Hypothalamus (tissue), 51 donors: ENCODE data around the gene RHO.

Experiments
- DNase-seq, 51 donors: peaks; one replicate each; lab custom pipeline; 2025; lab: John Stamatoyannopoulos, UW

RHO gene

DNA sequence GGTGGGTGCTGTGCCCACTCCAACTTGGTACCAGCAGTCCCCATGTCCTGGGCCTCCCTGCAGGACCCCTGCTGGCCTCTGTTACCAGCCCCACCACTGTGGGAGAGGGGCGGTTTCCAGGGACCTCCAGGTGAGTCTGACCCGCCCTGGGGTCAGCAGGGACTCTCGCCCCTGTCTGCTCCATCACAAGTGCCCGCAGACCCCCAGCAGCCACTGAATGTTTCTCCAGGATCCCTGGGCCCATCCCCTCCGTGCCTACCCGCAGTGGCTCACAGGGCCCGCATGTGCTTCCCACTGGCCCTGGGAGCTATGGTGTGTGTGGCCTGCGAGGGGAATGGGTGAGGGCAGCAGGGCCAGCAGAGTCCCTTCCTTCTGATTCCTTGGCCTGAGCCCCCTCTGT is 9.9 kb upstream of the RHO start:
- no peak for DNase-seq

DNA sequence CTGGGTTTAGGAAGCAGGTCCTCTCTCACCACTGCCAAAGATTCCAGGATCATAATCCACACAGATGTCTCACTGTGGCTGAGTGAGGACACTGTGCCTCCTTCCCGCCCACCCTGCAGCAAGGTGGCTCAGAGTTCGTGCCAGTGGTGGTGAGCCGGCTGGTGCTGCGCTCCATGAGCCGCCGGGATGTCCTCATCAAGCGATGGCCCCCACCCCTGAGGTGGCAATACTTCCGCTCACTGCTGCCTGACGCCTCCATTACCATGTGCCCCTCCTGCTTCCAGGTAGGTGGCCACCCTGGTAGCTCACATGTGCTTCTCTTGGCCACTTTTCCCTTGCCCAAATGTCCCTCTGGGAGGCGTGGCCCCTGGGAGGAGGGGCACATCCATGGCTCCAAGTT is 9.0 kb upstream of the RHO start:
- peak in 1 of 51 donors; percentile 22 for DNase-seq

DNA sequence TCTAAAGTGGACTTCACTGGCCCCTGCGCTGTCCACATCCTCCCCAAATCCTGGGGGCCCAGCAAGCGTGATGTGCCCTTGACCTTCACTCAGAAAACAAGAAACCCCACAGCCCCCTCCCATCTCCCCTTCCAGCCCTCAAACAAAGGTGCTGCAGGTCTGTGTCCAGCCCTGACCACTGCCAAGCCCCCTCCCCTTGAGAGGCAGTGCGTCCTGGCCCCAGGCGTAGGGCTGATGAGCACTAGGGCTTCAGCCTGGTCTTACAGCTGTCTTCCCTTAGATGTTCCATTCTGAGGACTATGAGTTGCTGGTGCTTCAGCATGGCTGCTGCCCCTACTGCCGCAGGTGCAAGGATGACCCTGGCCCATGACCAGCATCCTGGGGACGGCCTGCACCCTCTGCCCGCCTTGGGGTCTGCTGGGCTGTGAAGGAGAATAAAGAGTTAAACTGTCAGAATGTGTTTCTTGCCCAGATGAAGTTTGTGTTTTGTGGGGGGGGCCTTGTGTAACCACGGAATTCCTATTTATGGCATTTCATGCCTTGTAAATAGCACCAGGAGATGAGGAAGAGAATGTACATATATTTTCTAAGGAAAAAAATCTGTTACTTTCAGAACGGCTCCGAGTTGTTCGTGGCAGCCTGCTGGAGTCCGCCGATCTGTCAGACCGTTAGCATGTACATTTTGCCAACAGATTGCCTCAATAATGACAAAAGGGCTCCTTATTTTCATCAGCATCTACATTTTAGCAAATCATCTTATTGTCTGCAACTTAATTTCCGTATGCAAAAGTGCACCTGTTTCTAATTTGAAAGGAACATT is 8.3 kb upstream of the RHO start:
- no peak for DNase-seq

- DNase-seq, result no peak
Measured at GRCh38 chr3:129520960-129521359, 7.5 kb upstream of the RHO start.

GRCh38 chr3:129521611-129522010 is 6.8 kb upstream of the RHO start:
- DNase-seq, result no peak

- DNase-seq, result no peak
Measured at GRCh38 chr3:129522953-129523352, 5.5 kb upstream of the RHO start.

DNA sequence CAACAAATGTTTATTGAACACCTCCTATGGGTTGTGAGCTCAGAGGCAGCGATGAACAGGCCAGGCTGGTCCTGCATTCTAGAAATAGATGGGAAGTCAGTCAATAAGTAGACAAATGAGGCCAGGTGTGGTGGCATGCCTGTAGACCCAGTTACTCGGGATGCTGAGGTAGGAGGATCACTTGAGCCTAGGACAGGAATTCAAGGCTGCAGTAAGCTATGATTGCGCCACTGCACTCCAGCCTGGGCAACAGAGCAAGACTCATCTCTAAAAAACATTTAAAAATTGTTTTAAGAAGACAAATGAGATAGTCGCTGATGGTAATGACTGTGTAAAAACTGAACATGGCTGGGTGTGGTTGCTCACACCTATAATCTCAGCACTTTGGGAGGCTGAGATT is 4.4 kb upstream of the RHO start:
- DNase-seq, result no peak

- DNase-seq, result no peak
Measured at GRCh38 chr3:129525341-129525968, 3.0 kb upstream of the RHO start.

GRCh38 chr3:129526121-129526900 is 2.1 kb upstream of the RHO start:
- DNase-seq, result no peak

DNA sequence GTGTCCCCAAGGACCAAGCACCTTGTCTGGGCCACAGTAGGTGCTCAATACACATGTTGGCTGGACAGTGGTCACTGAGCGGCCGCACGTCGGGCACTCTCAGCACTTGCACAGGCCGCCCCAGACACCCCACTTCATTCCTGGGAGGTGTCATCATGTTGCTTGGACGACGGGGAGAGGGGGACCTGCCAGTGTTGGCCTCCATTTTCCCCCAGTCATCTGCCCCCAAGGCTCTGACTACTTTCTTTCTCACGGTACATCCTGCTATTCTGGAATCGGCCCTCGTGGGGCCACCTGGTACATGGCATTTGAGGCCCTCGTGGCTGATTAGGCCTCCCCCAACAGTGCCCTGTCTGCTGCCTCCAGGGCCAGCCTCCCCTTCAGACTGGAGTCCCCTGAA is 1.2 kb upstream of the RHO start:
- no peak for DNase-seq

DNA sequence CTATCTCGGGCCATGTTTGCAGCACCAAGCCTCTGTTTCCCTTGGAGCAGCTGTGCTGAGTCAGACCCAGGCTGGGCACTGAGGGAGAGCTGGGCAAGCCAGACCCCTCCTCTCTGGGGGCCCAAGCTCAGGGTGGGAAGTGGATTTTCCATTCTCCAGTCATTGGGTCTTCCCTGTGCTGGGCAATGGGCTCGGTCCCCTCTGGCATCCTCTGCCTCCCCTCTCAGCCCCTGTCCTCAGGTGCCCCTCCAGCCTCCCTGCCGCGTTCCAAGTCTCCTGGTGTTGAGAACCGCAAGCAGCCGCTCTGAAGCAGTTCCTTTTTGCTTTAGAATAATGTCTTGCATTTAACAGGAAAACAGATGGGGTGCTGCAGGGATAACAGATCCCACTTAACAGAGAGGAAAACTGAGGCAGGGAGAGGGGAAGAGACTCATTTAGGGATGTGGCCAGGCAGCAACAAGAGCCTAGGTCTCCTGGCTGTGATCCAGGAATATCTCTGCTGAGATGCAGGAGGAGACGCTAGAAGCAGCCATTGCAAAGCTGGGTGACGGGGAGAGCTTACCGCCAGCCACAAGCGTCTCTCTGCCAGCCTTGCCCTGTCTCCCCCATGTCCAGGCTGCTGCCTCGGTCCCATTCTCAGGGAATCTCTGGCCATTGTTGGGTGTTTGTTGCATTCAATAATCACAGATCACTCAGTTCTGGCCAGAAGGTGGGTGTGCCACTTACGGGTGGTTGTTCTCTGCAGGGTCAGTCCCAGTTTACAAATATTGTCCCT is 1.2 kb downstream of the RHO start:
- no peak for DNase-seq

DNA sequence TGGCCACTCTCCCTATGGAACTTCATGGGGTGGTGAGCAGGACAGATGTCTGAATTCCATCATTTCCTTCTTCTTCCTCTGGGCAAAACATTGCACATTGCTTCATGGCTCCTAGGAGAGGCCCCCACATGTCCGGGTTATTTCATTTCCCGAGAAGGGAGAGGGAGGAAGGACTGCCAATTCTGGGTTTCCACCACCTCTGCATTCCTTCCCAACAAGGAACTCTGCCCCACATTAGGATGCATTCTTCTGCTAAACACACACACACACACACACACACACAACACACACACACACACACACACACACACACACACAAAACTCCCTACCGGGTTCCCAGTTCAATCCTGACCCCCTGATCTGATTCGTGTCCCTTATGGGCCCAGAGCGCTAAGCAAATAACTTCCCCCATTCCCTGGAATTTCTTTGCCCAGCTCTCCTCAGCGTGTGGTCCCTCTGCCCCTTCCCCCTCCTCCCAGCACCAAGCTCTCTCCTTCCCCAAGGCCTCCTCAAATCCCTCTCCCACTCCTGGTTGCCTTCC is 1.9 kb downstream of the RHO start:
- DNase-seq, result no peak

- DNase-seq, result no peak
Measured at GRCh38 chr3:129530821-129531220, 2.4 kb downstream of the RHO start.

GRCh38 chr3:129531699-129532098 is 3.3 kb downstream of the RHO start:
- DNase-seq, result no peak

- no peak for DNase-seq
Measured at GRCh38 chr3:129532261-129532660, 3.8 kb downstream of the RHO start.

DNA sequence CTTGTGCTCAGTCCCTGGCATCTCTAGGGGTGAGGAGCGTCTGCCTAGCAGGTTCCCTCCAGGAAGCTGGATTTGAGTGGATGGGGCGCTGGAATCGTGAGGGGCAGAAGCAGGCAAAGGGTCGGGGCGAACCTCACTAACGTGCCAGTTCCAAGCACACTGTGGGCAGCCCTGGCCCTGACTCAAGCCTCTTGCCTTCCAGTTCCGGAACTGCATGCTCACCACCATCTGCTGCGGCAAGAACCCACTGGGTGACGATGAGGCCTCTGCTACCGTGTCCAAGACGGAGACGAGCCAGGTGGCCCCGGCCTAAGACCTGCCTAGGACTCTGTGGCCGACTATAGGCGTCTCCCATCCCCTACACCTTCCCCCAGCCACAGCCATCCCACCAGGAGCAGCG is 5.0 kb downstream of the RHO start:
- no peak for DNase-seq

DNA sequence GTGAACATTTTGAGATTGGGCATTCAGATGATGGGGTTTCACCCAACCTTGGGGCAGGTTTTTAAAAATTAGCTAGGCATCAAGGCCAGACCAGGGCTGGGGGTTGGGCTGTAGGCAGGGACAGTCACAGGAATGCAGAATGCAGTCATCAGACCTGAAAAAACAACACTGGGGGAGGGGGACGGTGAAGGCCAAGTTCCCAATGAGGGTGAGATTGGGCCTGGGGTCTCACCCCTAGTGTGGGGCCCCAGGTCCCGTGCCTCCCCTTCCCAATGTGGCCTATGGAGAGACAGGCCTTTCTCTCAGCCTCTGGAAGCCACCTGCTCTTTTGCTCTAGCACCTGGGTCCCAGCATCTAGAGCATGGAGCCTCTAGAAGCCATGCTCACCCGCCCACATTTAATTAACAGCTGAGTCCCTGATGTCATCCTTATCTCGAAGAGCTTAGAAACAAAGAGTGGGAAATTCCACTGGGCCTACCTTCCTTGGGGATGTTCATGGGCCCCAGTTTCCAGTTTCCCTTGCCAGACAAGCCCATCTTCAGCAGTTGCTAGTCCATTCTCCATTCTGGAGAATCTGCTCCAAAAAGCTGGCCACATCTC is 6.1 kb downstream of the RHO start:
- DNase-seq, result no peak

DNA sequence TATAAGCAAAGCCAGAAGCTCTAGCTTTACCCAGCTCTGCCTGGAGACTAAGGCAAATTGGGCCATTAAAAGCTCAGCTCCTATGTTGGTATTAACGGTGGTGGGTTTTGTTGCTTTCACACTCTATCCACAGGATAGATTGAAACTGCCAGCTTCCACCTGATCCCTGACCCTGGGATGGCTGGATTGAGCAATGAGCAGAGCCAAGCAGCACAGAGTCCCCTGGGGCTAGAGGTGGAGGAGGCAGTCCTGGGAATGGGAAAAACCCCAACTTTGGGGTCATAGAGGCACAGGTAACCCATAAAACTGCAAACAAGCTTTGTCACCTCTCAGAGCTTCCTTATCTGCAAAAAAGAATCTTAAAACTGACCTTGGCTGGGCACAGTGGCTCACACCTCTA is 6.6 kb downstream of the RHO start:
- DNase-seq, result no peak

GRCh38 chr3:129536374-129536667 is 7.9 kb downstream of the RHO start:
- no peak for DNase-seq

GRCh38 chr3:129536804-129537203 is 8.4 kb downstream of the RHO start:
- DNase-seq, result no peak
